ENCODE results near the gene GBF1.

GRCh38 chr10:102202386-102202785 lies 42.9 kb upstream of the GBF1 start:
- TF ChIP-seq, protein P1, sequence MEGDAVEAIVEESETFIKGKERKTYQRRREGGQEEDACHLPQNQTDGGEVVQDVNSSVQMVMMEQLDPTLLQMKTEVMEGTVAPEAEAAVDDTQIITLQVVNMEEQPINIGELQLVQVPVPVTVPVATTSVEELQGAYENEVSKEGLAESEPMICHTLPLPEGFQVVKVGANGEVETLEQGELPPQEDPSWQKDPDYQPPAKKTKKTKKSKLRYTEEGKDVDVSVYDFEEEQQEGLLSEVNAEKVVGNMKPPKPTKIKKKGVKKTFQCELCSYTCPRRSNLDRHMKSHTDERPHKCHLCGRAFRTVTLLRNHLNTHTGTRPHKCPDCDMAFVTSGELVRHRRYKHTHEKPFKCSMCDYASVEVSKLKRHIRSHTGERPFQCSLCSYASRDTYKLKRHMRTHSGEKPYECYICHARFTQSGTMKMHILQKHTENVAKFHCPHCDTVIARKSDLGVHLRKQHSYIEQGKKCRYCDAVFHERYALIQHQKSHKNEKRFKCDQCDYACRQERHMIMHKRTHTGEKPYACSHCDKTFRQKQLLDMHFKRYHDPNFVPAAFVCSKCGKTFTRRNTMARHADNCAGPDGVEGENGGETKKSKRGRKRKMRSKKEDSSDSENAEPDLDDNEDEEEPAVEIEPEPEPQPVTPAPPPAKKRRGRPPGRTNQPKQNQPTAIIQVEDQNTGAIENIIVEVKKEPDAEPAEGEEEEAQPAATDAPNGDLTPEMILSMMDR (IDR thresholded peaks at IDR 0.05): no peak
- TF ChIP-seq POLR2A (IDR thresholded peaks at IDR 0.05): no peak
